GM19328 (cell line): ENCODE measurements around the gene ADGRG3.

Experiments
- ATAC-seq: cut with Tn5 transposase; IDR thresholded peaks from one replicate; pipeline ENCODE4 v1.9.1; 2021; ENCODE audit warnings: mild to moderate bottlenecking, moderate library complexity; ENCODE audit not compliant: unreplicated experiment

ADGRG3 gene

GRCh38 chr16:57694725-57695679 lies 26.9 kb downstream of the ADGRG3 start, which contains the start of gene DRC7:
Gene DRC7, plus strand, starts transcription at chr16:57694806. Its CDS starts 3,144 bp downstream, at chr16:57697950.
- no peak for ATAC-seq

GRCh38 chr16:57695680-57696069 lies 27.6 kb downstream of the ADGRG3 start:
- no peak for ATAC-seq

GRCh38 chr16:57696240-57696639 lies 28.1 kb downstream of the ADGRG3 start:
- ATAC-seq = no peak

GRCh38 chr16:57697896-57698537 lies 29.9 kb downstream of the ADGRG3 start:
- ATAC-seq = no peak

GRCh38 chr16:57698812-57699405 lies 30.8 kb downstream of the ADGRG3 start:
- ATAC-seq = no peak

GRCh38 chr16:57699481-57699880 lies 31.4 kb downstream of the ADGRG3 start:
- ATAC-seq = no peak

- ATAC-seq = no peak
Observed at GRCh38 chr16:57699899-57700298, 31.8 kb downstream of the ADGRG3 start.

- ATAC-seq = no peak
Observed at GRCh38 chr16:57700781-57701551, 32.9 kb downstream of the ADGRG3 start.

GRCh38 chr16:57701759-57702371 lies 33.8 kb downstream of the ADGRG3 start:
- no peak for ATAC-seq

- ATAC-seq = no peak
Observed at GRCh38 chr16:57703416-57704010, 35.4 kb downstream of the ADGRG3 start.

GRCh38 chr16:57704011-57704904 lies 36.2 kb downstream of the ADGRG3 start:
- ATAC-seq = no peak

- no peak for ATAC-seq
Observed at GRCh38 chr16:57704905-57705852, 37.1 kb downstream of the ADGRG3 start.

- no peak for ATAC-seq
Observed at GRCh38 chr16:57706717-57707116, 38.6 kb downstream of the ADGRG3 start.

- ATAC-seq = no peak
Observed at GRCh38 chr16:57707331-57707730, 39.2 kb downstream of the ADGRG3 start.

GRCh38 chr16:57708168-57708567 lies 40.1 kb downstream of the ADGRG3 start:
- ATAC-seq = no peak

GRCh38 chr16:57709663-57710062 lies 41.6 kb downstream of the ADGRG3 start:
- no peak for ATAC-seq

- ATAC-seq = no peak
Observed at GRCh38 chr16:57711346-57711745, 43.2 kb downstream of the ADGRG3 start.

- ATAC-seq = no peak
Observed at GRCh38 chr16:57711993-57712392, 43.9 kb downstream of the ADGRG3 start.
